ENCODE measurements around the gene ZNF444.
"Not testable (repeated sequence)": the region's sequence is repeated elsewhere in the genome, so short reads cannot be mapped to it uniquely, and the experiment has no call there.

ZNF444 gene

DNA sequence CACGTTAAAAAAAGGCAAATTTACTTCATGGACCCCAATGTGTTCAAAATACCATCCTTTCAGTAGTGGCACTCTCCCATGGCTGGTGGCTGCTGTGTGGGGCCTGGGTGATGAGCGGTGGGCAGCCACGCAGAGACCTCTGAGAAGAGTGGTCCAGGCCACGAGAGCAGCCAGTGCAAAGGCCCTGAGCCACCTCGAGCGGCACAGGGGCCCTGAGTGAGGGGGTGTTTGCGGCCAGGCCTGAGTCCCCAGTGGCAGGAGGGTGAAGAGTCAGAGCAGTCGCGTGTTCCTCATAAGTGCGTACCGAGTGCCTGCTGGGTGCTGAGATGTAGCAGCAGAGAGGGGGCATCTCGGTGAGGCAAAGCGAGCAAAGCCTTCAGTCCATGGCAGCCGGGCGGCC lies 7.0 kb downstream of the ZNF444 start:
- DNase-seq = no peak

DNA sequence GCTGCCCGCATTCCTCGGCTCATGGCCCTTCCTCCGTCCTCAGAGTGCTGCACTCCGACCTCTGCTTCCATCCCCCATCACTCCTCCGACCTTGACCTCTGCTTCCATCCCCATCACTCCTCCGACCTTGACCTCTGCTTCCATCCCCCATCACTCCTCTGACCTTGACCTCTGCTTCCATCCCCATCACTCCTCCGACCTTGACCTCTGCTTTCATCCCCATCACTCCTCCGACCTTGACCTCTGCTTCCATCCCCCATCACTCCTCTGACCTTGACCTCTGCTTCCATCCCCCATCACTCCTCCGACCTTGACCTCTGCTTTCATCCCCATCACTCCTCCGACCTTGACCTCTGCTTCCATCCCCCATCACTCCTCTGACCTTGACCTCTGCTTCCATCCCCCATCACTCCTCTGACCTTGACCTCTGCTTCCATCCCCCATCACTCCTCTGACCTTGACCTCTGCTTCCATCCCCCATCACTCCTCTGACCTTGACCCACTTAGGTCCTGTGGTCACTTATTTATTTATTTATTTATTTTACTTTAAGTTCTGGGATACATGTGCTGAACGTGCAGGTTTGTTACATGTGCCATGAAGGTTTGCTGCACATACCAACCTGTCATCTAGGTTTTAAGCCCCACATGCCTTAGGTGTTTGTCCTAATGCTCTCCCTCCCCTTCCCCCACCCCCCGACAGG lies 8.0 kb downstream of the ZNF444 start:
- DNase-seq = not testable (repeated sequence)

DNA sequence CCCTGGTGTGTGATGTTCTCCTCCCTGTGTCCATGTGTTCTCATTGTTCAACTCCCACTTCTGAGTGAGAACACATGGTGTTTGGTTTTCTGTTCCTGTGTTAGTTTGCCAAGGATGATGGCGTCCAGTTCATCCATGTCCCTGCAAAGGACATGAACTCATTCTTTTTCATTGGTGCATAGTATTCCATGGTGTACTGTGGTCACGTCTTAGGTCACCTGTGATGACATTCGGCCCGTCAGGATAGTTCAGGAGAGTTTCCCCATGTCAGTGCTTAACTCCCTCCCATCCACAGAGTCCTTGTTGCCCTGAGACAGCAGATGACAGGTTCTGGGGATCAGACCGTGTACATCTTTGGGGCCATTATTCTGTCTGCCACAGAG lies 8.6 kb downstream of the ZNF444 start:
- DNase-seq = no peak

DNA sequence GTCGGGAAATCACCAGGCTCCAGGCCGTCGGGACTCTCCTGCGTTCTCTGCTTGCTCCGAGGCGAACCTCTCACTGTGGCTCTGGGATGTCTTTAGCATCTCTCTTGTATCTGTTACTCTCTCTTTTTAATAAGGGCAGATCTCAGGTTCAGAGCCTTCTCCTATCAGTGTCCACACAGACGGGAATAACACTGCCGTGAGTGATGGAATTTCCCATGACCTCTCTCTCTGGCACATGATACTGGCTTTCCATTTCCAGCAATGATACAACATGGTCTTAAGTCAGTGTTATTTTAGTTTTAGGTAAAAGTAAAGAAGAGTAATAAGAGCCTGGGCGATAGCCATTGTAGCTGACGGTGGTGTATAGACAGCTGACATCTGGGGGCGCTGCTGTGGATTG lies 9.3 kb downstream of the ZNF444 start:
- no peak for DNase-seq

DNA sequence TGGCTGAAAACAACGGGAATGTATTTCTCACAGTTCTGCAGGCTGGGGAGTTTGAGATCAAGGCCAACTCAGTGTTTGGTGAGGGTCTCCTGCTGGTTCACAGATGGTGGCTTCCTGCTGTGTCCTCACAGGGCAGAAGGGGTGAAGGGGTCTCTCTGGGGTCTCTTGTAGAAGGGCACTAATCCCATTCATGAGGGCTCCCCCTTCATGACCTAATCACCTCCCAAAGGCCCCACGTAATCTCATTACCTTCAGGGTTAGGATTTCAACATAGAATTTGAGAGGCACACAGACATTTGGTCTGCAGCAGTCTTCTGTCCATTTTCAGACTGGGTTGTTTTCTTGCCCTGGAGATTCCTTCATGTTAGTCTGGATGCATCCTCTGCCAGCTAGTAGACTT lies 11.6 kb downstream of the ZNF444 start:
- DNase-seq = no peak

DNA sequence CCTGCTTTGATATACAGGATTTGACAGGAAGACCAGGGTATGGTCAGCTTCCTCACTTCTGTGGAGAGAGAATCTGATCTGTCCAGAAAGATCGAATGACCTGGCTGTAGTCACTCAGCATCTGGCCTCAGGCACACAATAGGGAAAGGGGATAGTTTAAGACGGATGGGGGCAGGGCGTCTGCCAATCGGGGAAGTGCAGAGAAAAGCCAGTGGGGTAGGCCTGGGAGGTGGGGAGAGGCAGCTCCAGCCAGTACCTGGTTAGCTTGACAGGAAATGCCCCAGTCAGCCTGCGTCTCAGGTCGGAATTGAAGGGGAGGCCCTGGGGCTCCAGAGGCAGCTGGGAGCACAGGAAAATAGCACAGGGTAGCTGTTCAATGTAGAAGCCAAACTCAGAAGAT lies 12.4 kb downstream of the ZNF444 start:
- no peak for DNase-seq

DNA sequence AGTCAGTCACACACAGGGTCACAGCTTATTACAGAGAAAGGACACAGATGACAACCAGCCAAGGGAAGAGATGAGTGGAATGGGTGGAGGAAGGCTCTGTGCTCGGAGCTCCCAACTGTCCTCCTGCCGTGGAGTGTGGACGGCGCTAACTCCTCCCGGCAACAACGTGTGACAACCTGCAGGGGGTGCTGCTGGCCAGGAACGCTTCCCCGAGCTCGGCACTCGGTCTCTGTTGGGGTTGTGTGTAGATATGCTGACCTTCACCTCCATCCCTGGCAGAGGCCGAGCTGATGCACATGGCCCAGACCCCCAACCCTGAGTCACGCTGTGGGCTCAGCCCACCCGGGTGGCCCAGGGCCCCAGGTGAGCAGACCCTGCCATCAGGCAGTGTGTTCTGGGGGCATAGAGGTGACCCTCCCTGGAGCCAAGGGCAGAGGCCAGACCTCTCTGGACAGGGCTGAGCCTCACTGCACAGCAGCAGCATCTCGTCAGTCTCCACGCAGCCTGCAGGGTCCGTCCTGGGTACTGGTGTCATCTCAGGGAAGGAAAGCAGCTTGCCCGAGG lies 14.1 kb downstream of the ZNF444 start:
- DNase-seq = no peak

DNA sequence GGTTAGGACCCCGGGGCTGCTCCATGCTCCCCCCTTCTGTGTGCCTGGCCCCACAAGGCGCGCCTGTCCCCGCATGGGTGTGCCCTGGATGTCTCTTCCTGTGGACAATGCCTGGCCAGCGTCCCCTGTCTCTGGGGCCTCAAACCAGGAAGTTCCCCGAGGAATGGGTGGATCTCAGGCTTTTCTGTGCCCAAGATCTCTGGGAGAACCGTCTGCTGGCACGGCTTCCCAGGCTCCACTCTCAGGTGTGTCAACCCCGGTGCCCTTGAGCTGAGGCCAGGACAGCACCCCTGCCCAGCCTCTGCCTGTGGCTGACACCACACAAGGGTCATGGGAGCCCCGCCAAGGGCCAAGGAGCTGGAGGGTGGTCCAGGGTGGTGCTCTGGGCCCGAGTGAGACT lies 15.7 kb downstream of the ZNF444 start:
- DNase-seq = no peak

DNA sequence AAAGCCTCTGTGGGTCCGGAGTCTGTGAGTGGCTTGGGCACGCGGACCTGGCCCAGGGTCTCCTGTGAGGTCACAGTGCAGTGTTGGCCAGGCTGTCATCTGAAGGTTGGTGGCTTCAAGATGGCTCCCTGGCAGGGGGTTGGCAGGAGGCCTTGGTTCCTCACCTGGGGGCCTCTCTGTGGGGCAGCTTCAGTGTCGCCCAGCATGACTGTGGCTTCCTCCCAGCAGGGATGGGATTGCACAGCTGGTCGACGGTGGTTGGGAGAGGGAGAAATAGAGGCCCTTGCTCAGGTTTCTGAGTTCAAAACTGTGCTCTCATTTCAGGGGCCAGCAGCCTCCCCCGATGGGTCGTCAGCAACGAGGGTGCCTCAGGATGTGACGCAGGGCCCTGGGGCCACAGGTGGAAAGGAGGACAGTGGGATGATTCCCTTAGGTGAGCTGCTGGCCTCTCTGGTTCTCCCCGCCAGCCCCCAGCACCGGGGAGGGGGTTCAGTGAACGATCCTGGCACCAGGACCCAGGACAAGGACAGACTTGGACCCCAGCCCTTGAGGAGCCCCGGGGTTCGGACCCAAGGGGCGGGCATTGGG lies 17.2 kb downstream of the ZNF444 start:
- no peak for DNase-seq

DNA sequence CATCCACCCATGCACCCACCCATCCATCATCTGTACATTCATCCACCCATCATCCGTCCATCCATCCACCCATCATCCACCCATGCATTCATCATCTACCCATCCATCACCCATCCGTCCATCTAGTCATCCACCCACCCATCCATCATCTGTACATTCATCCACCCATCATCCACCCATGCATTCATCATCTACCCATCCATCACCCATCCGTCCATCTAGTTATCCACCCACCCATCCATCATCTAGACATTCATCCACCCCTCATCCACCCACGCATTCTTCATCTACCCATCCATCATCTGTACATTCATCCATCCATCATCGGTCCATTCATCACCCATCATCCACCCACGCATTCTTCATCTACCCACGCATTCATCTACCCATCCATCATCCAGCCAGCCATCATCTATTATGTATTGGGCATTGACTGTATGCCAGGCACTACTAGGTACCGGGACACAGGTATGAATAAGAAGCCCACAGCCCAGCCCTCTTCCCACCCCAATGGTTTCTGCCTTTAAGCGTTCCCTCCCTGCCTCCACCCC lies 18.0 kb downstream of the ZNF444 start:
- DNase-seq = no peak

DNA sequence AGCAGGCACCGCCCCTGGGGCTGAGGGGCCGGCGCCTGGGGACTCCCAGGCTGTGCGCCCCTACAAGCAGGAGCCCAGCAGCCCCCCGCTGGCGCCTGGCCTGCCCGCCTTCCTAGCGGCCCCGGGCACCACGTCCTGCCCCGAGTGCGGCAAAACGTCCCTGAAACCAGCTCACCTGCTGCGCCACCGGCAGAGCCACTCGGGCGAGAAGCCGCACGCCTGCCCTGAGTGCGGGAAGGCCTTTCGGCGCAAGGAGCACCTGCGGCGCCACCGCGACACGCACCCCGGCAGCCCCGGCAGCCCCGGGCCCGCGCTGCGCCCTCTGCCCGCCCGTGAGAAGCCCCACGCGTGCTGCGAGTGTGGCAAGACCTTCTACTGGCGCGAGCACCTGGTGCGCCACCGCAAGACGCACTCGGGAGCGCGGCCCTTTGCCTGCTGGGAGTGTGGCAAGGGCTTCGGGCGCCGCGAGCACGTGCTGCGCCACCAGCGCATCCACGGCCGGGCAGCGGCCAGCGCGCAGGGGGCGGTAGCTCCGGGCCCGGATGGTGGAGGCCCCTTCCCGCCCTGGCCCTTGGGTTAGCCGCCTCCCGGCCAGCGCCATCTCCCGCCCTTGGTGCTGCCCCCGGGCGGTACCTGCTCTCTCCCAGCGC lies 18.7 kb downstream of the ZNF444 start:
- no peak for DNase-seq

DNA sequence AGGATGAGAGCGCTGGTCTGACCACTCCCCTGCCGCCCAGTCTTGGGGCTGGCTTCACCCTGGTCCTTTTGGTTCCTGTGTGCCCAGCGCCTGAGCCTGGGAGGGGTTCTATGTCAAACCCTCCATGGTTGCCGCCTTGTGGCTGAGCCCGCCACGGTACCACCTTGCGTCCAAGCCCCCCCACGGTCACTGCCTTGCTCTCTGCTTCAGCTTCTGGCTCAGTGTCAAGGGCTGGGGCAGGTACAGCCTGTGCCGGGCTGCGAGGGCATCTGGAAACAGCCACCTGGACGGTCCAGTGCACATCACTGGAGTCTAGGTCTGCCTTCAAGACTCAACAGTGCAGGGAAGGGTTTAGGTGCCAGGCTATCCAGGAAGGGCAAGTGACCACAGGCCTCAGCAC lies 20.4 kb downstream of the ZNF444 start:
- no peak for DNase-seq

DNA sequence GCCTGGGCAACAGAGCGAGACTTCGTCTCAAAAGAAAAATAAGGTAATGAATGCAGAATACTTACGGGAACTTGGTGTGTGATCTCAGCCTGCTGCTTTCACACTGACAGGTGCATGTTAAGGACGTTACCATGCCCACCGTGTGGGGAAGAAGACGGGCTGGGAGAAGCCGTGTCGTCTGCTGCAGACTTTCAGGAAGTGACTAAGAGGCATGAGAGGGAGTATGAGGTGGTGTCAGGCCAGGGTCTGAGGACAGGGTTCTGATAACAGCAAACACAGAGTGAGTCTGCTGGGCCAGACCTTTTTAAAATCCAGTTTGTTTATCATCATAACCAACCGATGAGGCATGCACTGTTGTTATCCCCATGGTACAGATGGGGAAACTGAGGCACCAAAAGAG lies 21.2 kb downstream of the ZNF444 start:
- DNase-seq = no peak

DNA sequence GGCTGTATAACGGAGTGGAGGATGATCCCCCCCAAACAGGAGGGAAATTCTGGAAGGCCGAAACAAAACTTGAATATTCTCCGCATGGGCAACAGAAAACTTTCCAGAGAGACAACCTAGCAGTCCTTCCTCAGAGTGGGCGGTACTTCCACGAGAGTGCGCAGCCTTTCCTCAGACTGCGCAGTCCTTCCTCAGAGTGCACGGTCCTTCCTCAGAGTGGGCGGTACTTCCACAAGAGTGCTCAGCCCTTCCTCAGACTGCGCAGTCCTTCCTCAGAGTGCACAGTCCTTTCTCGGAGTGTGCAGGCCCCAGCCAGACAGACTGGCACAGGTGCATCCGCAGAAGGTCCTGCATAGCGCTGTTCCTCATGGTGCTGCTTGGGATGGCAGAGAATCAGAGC lies 22.0 kb downstream of the ZNF444 start:
- DNase-seq = no peak

DNA sequence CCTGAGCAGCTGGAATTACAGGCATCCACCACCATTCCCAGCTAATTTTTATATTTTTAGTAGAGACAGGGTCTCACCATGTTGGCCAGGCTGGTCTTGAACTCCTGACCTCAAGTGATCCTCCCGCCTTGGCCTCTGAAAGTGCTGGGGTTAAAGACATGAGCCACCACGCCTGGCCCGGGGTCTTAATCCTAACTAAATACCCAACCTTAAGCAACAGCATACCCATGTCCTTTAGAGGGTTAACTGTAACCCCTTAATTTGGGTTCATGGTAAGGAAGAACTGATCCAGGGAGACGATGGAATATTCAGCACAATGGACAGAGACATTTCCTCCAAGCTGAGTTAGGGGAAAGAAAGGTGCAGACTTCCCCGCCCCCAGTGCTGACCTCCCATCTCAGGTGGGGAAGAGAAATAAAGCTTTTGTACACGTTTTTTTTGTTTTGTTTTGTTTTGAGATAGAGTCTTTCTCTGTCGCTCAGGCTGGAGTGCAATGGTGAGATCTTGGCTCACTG lies 26.0 kb downstream of the ZNF444 start:
- no peak for DNase-seq

DNA sequence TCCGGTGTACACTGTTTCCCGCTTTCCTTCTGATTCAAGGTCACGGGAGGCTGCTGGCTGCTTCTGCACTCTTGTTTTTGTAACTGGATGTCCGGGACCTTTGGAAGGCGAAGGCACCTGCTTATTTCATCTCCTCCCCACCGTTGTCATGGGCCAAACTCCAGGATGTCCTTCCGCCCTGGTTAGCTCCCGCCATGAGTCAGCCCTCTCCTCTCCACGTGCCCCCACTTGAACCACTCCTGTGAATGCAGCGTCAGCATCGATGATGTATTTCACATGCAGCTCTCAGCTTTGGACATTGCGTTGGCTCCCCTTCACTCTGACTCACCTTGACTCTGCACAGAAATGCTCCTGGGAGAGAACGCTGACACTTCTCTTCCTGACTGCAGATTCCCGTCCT lies 29.2 kb downstream of the ZNF444 start:
- no peak for DNase-seq

DNA sequence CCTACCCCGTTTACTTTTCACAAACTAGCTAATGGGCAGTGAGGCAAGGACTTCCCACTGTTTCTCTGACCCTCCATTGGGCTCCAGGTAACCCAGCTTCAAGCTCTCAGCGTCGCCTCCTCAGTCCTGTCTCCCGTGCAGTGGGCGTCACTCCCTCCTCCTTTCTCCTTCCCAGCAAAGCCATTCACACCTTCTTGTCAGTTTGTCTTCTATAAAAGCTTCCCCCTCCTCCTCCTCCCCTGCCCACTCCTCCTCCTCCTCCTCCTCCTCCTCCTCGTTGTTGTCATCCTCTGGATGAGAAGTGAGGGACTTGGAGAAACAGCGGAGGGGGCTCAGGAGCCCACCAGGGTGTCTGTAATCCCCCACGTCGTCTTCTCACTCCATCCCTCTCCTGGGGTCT lies 33.0 kb downstream of the ZNF444 start:
- DNase-seq = no peak

DNA sequence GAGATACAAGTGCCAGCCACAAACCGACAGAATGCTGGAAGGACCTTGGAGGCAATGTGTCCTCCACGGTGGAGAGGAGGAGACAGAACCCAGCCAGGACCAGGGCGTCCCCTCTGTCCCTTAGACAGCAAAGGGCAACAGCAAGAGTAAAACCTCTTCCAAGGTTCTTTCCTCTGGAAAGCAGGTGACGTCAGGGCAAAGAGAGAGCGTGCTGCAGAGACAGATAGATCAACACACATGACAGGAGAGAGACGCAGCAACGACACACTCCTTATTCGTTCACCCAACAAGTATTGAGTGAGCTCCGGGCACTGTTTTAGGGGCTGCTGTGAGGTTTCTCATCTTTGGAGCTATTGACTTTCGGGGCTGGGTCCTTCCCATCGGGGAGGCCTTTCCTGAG lies 33.5 kb downstream of the ZNF444 start:
- DNase-seq = no peak

DNA sequence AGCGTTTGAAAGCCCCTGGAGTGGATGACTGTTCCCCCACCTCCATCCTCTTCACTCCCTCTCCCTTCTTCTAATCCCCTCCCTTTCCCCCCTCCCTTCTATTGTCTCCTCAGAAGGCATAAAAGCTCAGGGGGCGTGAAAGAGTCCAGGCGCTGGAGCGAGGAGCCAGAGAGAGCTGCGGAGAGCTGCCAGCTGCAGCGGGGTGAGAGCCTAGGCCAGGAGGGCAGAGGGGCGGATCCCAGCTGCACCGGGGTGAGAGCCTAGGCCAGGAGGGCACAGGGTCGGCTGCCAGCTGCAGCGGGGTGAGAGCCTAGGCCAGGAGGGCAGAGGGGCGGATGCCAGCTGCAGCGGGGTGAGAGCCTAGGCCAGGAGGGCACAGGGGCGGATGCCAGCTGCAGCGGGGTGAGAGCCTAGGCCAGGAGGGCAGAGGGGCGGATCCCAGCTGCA lies 34.8 kb downstream of the ZNF444 start, which contains the start of gene GALP:
TSS of gene GALP (plus strand) at position 148 of the 447 bp plus-strand sequence. CDS start 1,101 bp downstream, outside the sequence.
- not testable (repeated sequence) for DNase-seq

DNA sequence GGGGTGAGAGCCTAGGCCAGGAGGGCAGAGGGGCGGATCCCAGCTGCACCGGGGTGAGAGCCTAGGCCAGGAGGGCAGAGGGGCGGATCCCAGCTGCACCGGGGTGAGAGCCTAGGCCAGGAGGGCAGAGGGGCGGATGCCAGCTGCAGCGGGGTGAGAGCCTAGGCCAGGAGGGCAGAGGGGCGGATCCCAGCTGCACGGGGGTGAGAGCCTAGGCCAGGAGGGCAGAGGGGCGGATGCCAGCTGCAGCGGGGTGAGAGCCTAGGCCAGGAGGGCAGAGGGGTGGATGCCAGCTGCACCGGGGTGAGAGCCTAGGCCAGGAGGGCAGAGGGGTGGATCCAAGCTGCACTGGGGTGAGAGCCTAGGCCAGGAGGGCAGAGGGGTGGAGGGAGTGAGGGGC lies 35.2 kb downstream of the ZNF444 start:
- DNase-seq = not testable (repeated sequence)

DNA sequence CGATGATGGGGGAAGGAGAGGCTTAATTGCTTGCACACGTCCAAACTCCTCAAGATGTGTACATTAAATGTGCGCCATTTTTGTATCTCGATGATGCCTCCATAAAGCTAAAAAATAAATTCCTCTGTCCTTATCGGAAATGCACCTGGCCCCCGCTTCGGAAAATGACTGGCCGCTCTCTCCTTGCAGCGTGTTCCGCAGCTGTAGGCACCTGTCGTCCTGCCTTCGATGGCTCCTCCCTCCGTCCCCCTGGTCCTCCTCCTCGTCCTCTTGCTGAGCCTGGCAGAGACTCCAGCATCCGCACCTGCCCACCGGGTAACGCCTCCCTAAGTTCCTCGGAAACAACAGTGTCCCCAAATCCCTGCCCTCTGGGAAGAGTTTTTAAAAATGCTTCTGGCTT lies 35.8 kb downstream of the ZNF444 start:
- DNase-seq = no peak

DNA sequence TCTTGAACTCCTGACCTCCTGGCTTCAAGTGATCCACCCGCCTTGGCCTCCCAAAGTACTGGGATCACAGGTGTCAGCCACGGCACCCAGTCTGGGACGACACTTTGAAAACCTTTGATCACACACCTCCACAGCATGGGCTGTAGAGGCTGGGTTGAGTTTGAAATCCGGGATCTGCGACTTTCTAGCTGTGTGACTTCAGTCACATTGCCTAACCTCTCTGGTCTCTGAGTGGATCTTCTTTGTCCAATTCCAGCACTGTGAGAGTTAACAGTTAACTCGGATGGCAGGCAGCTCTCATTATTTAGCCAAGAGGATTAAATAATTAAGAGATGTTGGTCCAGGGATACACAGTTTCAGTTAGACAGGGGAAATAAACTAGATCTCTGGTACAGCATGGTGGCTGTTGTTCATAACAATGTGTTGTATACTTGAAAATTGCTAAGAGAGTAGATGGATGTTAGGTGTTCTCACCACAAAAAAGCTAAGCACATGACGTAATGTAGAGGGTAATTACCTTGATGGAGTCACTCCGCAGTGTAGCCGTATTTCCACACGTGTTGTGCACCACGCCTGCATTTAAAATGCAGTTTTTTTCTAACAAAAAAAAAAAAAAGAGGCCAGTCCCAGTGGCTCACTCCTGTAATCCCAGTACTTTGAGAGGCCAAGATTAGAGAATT lies 36.6 kb downstream of the ZNF444 start:
- no peak for DNase-seq

DNA sequence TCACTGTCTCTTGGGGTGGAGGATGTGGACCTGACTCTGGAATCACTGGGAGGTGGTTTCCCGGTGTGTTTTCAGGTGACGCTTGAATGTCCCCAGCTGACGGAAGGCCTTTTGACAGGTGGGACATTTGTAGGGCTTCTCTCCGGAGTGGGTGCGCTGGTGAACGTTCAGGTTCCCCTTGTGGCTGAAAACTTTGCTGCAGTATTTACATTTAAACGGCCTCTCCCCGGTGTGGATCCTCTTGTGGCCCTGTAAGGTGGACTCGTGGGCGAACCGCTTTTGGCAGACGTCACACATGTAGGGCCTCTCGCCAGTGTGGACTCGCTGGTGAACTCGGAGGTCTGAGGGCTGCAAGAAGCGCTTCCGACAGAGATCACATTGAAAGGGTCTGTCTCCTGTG lies 48.7 kb downstream of the ZNF444 start:
- no peak for DNase-seq

Measured in midbrain (tissue), 1 donor.